ENCODE results near the gene SYT17.

Gene SYT17

DNA sequence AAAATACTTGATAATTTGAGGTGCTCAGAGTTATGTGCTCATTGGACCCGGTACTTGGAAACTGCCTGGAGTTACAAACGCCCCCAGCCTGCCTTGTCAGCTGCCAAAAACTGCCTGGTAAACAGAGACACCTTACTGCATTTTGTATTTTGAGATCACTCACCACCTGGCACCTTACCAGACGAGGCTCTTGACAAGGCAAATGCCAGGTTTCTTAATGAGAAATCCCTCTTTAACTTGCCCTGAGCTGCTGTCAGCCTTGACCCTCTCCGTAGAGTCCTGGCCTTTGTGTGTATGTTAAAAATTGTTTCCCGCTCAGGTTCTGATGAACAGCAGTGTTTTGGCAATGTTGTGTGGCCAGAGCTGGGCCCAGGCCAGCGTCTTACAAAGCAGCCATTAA, 28.8 kb downstream of the SYT17 start:
- TF ChIP-seq TOX (CRISPR knock-in tag; IDR thresholded peaks at IDR 0.05; ENCODE audit: borderline replicate concordance) (no peak), ARNTL (CRISPR knock-in tag; IDR thresholded peaks at IDR 0.05; ENCODE audit: borderline replicate concordance, low read depth) (no peak), PPARA (CRISPR knock-in tag; IDR thresholded peaks at IDR 0.05; ENCODE audit: borderline replicate concordance) (no peak), RARB (CRISPR knock-in tag; IDR thresholded peaks at IDR 0.05) (no peak), TCF4 (CRISPR knock-in tag; IDR thresholded peaks at IDR 0.05; ENCODE audit: borderline replicate concordance) (no peak), BACH2 (CRISPR knock-in tag; IDR thresholded peaks at IDR 0.05; ENCODE audit: borderline replicate concordance) (no peak), ZNF565 (CRISPR knock-in tag; conservative IDR thresholded peaks at IDR 0.05; ENCODE audit: low read depth) (no peak), ZNF70 (CRISPR knock-in tag; IDR thresholded peaks at IDR 0.05) (no peak), GLIS3 (CRISPR knock-in tag; IDR thresholded peaks at IDR 0.05) (no peak), ZC3H10 (CRISPR knock-in tag; IDR thresholded peaks at IDR 0.05) (no peak), ZFP30 (CRISPR knock-in tag; IDR thresholded peaks at IDR 0.05) (no peak)
- TF ChIP-seq, protein P1, sequence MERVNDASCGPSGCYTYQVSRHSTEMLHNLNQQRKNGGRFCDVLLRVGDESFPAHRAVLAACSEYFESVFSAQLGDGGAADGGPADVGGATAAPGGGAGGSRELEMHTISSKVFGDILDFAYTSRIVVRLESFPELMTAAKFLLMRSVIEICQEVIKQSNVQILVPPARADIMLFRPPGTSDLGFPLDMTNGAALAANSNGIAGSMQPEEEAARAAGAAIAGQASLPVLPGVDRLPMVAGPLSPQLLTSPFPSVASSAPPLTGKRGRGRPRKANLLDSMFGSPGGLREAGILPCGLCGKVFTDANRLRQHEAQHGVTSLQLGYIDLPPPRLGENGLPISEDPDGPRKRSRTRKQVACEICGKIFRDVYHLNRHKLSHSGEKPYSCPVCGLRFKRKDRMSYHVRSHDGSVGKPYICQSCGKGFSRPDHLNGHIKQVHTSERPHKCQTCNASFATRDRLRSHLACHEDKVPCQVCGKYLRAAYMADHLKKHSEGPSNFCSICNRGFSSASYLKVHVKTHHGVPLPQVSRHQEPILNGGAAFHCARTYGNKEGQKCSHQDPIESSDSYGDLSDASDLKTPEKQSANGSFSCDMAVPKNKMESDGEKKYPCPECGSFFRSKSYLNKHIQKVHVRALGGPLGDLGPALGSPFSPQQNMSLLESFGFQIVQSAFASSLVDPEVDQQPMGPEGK (CRISPR knock-in tag; IDR thresholded peaks at IDR 0.05; ENCODE audit: borderline replicate concordance), result no peak
- TF ChIP-seq, protein P2, sequence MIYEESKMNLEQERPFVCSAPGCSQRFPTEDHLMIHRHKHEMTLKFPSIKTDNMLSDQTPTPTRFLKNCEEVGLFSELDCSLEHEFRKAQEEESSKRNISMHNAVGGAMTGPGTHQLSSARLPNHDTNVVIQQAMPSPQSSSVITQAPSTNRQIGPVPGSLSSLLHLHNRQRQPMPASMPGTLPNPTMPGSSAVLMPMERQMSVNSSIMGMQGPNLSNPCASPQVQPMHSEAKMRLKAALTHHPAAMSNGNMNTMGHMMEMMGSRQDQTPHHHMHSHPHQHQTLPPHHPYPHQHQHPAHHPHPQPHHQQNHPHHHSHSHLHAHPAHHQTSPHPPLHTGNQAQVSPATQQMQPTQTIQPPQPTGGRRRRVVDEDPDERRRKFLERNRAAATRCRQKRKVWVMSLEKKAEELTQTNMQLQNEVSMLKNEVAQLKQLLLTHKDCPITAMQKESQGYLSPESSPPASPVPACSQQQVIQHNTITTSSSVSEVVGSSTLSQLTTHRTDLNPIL (CRISPR knock-in tag; IDR thresholded peaks at IDR 0.05; ENCODE audit: low read depth), result no peak
- TF ChIP-seq, protein P3, sequence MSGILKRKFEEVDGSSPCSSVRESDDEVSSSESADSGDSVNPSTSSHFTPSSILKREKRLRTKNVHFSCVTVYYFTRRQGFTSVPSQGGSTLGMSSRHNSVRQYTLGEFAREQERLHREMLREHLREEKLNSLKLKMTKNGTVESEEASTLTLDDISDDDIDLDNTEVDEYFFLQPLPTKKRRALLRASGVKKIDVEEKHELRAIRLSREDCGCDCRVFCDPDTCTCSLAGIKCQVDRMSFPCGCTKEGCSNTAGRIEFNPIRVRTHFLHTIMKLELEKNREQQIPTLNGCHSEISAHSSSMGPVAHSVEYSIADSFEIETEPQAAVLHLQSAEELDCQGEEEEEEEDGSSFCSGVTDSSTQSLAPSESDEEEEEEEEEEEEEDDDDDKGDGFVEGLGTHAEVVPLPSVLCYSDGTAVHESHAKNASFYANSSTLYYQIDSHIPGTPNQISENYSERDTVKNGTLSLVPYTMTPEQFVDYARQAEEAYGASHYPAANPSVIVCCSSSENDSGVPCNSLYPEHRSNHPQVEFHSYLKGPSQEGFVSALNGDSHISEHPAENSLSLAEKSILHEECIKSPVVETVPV (CRISPR knock-in tag; IDR thresholded peaks at IDR 0.05), result no peak
- ATAC-seq, result no peak

DNA sequence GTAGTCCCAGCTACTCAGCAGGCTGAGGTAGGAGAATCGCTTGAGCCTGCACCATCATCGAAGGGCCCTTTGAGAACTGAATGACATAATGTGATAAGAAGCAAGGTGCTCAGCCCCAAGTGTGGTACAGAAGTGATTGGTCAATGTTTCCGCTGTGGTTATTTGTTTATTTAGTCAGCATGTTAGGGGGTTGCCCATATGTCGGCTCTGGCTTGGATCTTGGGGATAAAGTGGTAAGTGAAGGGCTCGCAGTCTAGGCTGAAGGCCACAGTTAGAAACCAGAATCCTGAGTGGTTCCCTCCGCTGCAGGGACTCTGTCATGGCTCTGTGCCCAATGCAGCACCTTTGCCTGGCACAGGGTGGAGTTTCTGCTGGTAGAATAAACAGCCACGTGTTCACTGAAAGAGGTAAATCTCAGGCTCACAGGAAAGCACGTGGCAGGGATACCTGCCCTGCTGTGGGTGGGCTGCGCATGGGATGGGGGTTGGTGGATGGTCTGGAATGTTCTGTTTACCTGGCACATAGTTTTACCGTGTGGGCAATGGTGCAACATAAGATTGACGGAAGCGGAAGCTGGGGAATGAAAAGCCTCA, 35.4 kb downstream of the SYT17 start:
- no peak for ATAC-seq
- no peak for TF ChIP-seq ZFP30 (CRISPR knock-in tag; IDR thresholded peaks at IDR 0.05)
- TF ChIP-seq ZNF565 (CRISPR knock-in tag; conservative IDR thresholded peaks at IDR 0.05; ENCODE audit: low read depth), result no peak
- no peak for TF ChIP-seq OSR1 (CRISPR knock-in tag; IDR thresholded peaks at IDR 0.05)
- TF ChIP-seq ZNF8 (CRISPR knock-in tag; IDR thresholded peaks at IDR 0.05), result no peak
- TF ChIP-seq, protein P3 (CRISPR knock-in tag; IDR thresholded peaks at IDR 0.05), result no peak
- TF ChIP-seq ISL1 (CRISPR knock-in tag; IDR thresholded peaks at IDR 0.05), result no peak
- no peak for TF ChIP-seq PPARA (CRISPR knock-in tag; IDR thresholded peaks at IDR 0.05; ENCODE audit: borderline replicate concordance)
- no peak for TF ChIP-seq ESRRG (CRISPR knock-in tag; IDR thresholded peaks at IDR 0.05)
- TF ChIP-seq SNAI2 (CRISPR knock-in tag; IDR thresholded peaks at IDR 0.05), result no peak
- TF ChIP-seq, protein P4, sequence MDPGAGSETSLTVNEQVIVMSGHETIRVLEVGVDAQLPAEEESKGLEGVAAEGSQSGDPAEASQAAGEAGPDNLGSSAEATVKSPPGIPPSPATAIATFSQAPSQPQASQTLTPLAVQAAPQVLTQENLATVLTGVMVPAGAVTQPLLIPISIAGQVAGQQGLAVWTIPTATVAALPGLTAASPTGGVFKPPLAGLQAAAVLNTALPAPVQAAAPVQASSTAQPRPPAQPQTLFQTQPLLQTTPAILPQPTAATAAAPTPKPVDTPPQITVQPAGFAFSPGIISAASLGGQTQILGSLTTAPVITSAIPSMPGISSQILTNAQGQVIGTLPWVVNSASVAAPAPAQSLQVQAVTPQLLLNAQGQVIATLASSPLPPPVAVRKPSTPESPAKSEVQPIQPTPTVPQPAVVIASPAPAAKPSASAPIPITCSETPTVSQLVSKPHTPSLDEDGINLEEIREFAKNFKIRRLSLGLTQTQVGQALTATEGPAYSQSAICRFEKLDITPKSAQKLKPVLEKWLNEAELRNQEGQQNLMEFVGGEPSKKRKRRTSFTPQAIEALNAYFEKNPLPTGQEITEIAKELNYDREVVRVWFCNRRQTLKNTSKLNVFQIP (CRISPR knock-in tag; IDR thresholded peaks at IDR 0.05; ENCODE audit: borderline replicate concordance, low read depth), result no peak
- TF ChIP-seq TCF4 (CRISPR knock-in tag; IDR thresholded peaks at IDR 0.05; ENCODE audit: borderline replicate concordance), result no peak
- TF ChIP-seq ARNTL (CRISPR knock-in tag; IDR thresholded peaks at IDR 0.05; ENCODE audit: borderline replicate concordance, low read depth), result no peak
- no peak for TF ChIP-seq GLIS3 (CRISPR knock-in tag; IDR thresholded peaks at IDR 0.05)
- TF ChIP-seq ZC3H10 (CRISPR knock-in tag; IDR thresholded peaks at IDR 0.05), result no peak
- TF ChIP-seq, protein P2 (CRISPR knock-in tag; IDR thresholded peaks at IDR 0.05; ENCODE audit: low read depth), result no peak
- TF ChIP-seq, protein P5, sequence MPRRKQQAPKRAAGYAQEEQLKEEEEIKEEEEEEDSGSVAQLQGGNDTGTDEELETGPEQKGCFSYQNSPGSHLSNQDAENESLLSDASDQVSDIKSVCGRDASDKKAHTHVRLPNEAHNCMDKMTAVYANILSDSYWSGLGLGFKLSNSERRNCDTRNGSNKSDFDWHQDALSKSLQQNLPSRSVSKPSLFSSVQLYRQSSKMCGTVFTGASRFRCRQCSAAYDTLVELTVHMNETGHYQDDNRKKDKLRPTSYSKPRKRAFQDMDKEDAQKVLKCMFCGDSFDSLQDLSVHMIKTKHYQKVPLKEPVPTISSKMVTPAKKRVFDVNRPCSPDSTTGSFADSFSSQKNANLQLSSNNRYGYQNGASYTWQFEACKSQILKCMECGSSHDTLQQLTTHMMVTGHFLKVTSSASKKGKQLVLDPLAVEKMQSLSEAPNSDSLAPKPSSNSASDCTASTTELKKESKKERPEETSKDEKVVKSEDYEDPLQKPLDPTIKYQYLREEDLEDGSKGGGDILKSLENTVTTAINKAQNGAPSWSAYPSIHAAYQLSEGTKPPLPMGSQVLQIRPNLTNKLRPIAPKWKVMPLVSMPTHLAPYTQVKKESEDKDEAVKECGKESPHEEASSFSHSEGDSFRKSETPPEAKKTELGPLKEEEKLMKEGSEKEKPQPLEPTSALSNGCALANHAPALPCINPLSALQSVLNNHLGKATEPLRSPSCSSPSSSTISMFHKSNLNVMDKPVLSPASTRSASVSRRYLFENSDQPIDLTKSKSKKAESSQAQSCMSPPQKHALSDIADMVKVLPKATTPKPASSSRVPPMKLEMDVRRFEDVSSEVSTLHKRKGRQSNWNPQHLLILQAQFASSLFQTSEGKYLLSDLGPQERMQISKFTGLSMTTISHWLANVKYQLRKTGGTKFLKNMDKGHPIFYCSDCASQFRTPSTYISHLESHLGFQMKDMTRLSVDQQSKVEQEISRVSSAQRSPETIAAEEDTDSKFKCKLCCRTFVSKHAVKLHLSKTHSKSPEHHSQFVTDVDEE (CRISPR knock-in tag; IDR thresholded peaks at IDR 0.05), result no peak
- TF ChIP-seq CSDC2 (CRISPR knock-in tag; IDR thresholded peaks at IDR 0.05), result no peak
- TF ChIP-seq RARB (CRISPR knock-in tag; IDR thresholded peaks at IDR 0.05), result no peak
- TF ChIP-seq ZFP3 (CRISPR knock-in tag; IDR thresholded peaks at IDR 0.05), result no peak
